ENCODE measurements around the gene GRIA1.

GRIA1 gene

GRCh38 chr5:153619771-153620170, 129.3 kb downstream of the GRIA1 start:
- intact Hi-C loops (cut with DNase I; ENCODE audit: low total_unique reads): no loop called here
- DNase-seq: no peak

DNA sequence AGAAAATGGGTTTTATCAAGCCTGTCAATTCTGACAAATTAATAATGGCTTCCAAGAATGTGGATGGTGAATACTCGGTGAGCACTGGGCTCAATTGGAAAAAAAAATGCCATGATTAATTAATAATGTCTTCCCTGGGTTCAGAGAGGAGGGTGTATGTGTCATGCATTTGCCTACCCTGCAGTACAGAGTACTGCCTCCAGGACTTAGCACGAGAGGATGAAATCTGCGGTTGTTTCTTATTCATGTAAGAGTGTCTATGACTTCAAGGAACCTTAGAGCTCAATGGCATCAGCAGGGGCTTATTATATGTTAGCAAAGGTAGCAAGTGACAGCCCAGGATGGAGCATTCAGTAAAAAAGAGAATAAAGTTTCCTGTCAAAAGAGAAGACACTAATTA, 132.7 kb downstream of the GRIA1 start:
- no peak overlapping the region for H3K27ac ChIP-seq
- no peaks in the 10 kb centered on the region for H3K9me3 ChIP-seq
- no peak for DNase-seq
- H3K36me3 ChIP-seq: no peaks in the 10 kb centered on the region
- H3K27me3 ChIP-seq: no peaks in the 10 kb centered on the region
- H3K4me3 ChIP-seq: no peak overlapping the region
- TF ChIP-seq CTCF (IDR thresholded peaks at IDR 0.05): no peak
- H3K4me1 ChIP-seq: peaks cover 0 to 14% (median 2%) of the 10 kb centered on the region in 4 donors
- intact Hi-C loops (cut with DNase I; ENCODE audit: low total_unique reads): no loop called here

More at GRCh38 chr5:153619771-153620170, 129.3 kb downstream of the GRIA1 start:
- Histone ChIP-seq H3K36me3 (no peaks in the 10 kb centered on the region), H3K9me3 (no peaks in the 10 kb centered on the region), H3K27me3 (no peaks in the 10 kb centered on the region), H3K4me1 (no peaks in the 10 kb centered on the region), H3K4me3 (no peak overlapping the region), H3K27ac (no peak overlapping the region)
- no peak for TF ChIP-seq CTCF (IDR thresholded peaks at IDR 0.05)

DNA sequence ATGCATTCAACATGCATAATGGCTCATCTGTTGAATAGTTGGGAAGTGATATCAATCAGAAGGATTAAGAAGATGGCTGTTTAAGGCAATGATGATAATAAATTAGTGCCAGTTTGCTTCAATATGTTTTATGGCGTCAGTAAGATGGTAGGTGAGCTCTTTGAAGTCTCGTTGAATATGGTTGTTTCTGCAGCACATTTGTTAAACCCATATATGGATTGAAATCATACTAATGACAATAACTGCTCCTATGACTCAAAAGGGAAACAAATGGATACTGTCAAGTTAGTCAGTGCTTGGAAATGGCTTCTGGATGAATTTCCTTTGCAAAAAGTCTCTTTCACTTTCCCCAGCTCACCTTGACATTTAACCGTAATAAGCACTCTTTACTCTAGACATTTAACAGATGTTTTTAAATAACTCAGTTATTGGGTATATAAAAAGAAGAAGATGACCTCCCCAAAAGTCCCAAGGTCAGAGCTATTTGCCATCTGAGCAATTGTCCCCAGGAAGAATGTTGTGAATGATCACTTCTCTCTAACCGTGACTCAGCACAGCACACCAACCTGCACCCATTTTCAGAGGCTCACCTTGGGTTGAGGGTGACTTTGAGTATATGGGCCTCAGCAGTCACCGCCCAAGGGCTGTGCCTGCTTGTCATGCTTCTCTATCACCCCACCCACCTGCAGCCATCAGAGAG, 133.4 kb downstream of the GRIA1 start:
- Histone ChIP-seq H3K4me3 (no peak overlapping the region), H3K9me3 (no peaks in the 10 kb centered on the region), H3K27me3 (no peaks in the 10 kb centered on the region), H3K27ac (no peak overlapping the region), H3K4me1 (peaks cover 0 to 22% (median 4%) of the 10 kb centered on the region in 4 donors), H3K36me3 (no peaks in the 10 kb centered on the region)
- TF ChIP-seq CTCF (IDR thresholded peaks at IDR 0.05): no peak
- intact Hi-C loops (cut with DNase I; ENCODE audit: low total_unique reads): no loop called here
- DNase-seq: no peak

GRCh38 chr5:153624451-153624765, 133.9 kb downstream of the GRIA1 start:
- no peaks in the 10 kb centered on the region for H3K36me3 ChIP-seq
- H3K27ac ChIP-seq: no peak overlapping the region
- no peak for DNase-seq
- intact Hi-C loops (cut with DNase I; ENCODE audit: low total_unique reads): no loop called here
- TF ChIP-seq CTCF (IDR thresholded peaks at IDR 0.05): no peak
- no peak overlapping the region for H3K4me3 ChIP-seq
- H3K27me3 ChIP-seq: no peaks in the 10 kb centered on the region
- H3K4me1 ChIP-seq: peaks cover 0 to 27% (median 6%) of the 10 kb centered on the region in 4 donors
- H3K9me3 ChIP-seq: no peaks in the 10 kb centered on the region

- Histone ChIP-seq H3K27ac (no peak overlapping the region), H3K4me1 (peaks cover 0 to 40% (median 9%) of the 10 kb centered on the region in 4 donors), H3K27me3 (no peaks in the 10 kb centered on the region), H3K4me3 (no peak overlapping the region), H3K9me3 (no peaks in the 10 kb centered on the region), H3K36me3 (no peaks in the 10 kb centered on the region)
- TF ChIP-seq CTCF (IDR thresholded peaks at IDR 0.05): no peak
- no peak for DNase-seq
- intact Hi-C loops (cut with DNase I; ENCODE audit: low total_unique reads): no loop called here
These were observed 135.4 kb downstream of the GRIA1 start for GRCh38 chr5:153625826-153626354.
